ACHN (cell line): ENCODE data around the gene GABRR3.

Experiments
- DNase-seq: peaks from one replicate; pipeline ENCODE4 v3.0.0-alpha.2; 2015
- in situ Hi-C: cut with HindIII; loops from 2 replicates; pipeline ENCODE4 v1.10.0; 2017; ENCODE audit warnings: low sequenced_read_pairs, low pct_ligation_motif_present, low pct_unique_long_range_greater_than_20kb

Gene GABRR3

DNA sequence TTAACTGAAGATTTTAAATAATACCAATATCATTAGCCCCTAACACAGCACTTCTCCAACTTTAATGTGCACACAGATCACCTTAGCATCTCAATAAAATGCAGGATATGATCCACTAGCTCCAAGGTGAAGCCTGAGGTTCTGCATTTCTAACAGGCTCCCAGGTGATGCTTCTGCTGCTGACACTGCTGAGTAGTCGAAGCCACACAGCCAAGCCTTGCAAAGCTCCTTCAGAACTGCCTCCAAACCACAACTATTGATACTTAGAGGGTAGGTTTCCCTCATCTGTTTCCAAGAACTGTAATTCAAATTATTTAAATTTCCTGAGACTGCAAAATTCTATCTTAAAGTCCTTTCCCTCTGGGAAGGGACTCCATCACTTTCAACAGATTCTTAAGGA lies 66.7 kb downstream of the GABRR3 start:
- no peak for DNase-seq
- in situ Hi-C loops, result no loop called here

DNA sequence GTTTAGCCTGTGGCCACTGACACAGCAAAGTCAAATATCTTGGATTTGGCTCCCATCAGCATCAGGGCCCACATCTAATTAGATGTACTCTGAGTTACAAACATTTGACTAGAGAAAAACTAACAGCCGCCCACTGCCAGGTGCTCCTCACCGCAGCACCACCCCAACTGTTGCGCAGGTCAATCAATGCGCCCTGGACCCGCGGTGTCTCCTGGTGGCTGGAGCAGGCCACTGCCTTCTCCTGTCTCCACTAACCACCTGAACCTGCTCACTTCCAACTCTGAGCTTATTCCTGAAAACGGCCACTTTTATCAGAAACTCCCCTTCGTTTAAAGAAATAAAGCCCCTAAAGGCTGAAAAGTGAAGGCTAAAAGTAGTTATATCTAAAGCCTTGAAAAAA lies 67.1 kb downstream of the GABRR3 start:
- DNase-seq, result no peak
- in situ Hi-C loops, result no loop called here

- no peak for DNase-seq
- in situ Hi-C loops, result no loop called here
Measured at GRCh38 chr3:97960993-97961766, 73.9 kb downstream of the GABRR3 start.

DNA sequence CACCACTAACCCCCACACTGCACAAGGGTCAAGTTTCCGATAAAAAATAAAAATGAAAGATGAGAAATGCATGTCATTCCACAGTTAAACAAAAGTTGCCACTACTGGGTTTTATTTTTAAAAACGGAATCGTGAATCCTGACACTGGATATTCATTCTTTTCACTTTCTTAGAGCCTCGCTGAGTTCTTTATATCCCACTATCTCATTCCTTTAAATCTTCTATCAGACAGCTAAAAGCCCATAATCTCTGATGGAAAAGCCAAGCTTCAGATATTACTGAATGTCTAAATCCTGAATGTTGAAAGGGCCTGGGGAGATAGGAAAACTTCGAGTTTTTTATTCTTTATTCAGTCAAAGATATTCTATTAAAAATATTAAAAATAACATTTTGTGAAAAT lies 74.6 kb downstream of the GABRR3 start:
- no peak for DNase-seq
- in situ Hi-C loops, result no loop called here

GRCh38 chr3:97959872-97960271 lies 75.2 kb downstream of the GABRR3 start:
- no peak for DNase-seq
- in situ Hi-C loops, result no loop called here

- in situ Hi-C loops, result no loop called here
Measured at GRCh38 chr3:97958796-97959195, 76.3 kb downstream of the GABRR3 start.

DNA sequence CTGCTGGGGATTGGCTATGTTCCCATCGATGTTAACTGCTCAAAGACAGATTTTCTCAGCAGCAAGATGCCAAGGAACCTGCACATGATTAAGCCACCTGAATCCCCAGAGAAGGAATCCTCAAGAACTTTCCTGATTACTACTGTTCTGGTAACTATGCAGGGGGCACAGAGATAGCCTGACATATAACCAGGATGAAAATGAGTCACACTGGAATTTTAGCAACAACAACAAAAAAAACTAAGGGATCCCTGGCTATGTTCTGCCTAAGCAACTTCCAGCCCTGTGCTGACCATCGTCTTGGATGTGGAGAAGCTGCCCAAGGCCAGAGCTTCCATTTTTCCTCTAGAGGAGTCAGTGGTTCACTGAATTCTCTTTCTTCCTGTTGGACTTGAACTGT lies 76.7 kb downstream of the GABRR3 start:
- DNase-seq, result no peak
- in situ Hi-C loops, result no loop called here

More at GRCh38 chr3:97958796-97959195, 76.3 kb downstream of the GABRR3 start:
- DNase-seq, result no peak

- in situ Hi-C loops, result no loop called here
- DNase-seq, result no peak
Measured at GRCh38 chr3:97957617-97958311, 77.4 kb downstream of the GABRR3 start.

- in situ Hi-C loops, result no loop called here
- DNase-seq, result no peak
Measured at GRCh38 chr3:97956051-97956450, 79.1 kb downstream of the GABRR3 start.

GRCh38 chr3:97954228-97954827 lies 80.8 kb downstream of the GABRR3 start:
- in situ Hi-C loops, result no loop called here
- DNase-seq, result no peak

- in situ Hi-C loops, result no loop called here
- DNase-seq, result no peak
Measured at GRCh38 chr3:97952872-97953271, 82.2 kb downstream of the GABRR3 start.

DNA sequence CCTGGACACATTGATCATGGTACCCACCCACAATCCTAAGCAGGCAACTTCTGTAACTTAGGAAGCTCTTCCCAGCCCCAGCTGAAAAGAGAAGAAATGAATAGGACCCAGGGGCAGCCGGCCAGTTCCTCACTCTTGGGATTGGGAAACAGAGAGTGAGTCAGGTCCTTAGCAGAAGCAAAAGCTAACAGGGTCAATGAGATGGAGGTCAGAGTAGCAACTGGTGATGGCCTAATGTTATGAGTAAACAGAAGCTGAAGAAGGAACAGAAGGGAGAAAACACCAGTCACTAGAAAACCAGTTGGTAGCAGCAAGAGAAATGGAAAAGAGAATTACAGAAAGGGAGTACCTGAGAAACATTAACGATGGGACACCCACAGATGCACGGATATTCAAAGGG lies 82.8 kb downstream of the GABRR3 start:
- in situ Hi-C loops, result no loop called here
- no peak for DNase-seq

- no peak for DNase-seq
- in situ Hi-C loops, result no loop called here
Measured at GRCh38 chr3:97950360-97950759, 84.8 kb downstream of the GABRR3 start.

GRCh38 chr3:97949743-97950142 lies 85.4 kb downstream of the GABRR3 start:
- DNase-seq, result no peak
- in situ Hi-C loops, result no loop called here

DNA sequence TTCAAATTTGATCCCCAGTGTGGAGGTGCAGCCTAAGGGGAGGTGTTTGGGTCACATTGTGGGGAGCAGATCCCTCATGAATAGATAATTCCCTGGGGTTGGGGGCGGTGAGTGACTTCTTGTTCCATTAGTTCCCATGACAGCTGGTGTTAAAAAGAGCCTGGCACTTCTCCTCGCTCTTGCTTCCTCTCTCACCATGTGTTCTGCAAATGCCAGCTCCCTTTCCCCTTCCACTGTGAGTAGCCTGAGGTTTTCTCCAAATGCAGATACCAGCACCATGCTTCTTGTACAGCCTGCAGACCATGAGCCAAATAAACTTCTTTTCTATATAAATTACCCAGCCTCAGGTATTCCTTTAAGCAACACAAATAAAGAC lies 86.0 kb downstream of the GABRR3 start:
- no peak for DNase-seq
- in situ Hi-C loops, result no loop called here

GRCh38 chr3:97948351-97949109 lies 86.6 kb downstream of the GABRR3 start:
- no peak for DNase-seq
- in situ Hi-C loops, result no loop called here

GRCh38 chr3:97942801-97943546 lies 92.1 kb downstream of the GABRR3 start:
- in situ Hi-C loops, result no loop called here
- DNase-seq, result no peak

DNA sequence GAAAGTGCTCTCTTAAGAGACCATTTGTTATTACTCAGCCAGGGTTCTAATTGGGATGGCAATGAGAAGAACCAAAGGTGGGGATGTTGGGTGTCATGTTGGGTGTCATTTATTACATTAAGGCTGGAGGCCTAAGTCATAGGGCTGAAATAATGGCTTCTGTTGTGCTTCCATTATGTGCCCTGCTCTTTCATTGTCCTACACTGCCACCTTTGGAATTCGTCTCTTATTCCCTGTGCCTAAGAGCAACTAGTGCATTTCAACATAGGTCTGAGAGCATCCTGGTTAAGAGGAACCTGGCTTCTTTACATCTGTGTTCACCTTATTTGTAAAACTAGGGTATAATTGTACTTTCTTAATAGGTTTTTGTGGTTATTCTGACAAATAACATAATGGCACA lies 95.1 kb downstream of the GABRR3 start:
- in situ Hi-C loops, result no loop called here
- DNase-seq, result no peak

DNA sequence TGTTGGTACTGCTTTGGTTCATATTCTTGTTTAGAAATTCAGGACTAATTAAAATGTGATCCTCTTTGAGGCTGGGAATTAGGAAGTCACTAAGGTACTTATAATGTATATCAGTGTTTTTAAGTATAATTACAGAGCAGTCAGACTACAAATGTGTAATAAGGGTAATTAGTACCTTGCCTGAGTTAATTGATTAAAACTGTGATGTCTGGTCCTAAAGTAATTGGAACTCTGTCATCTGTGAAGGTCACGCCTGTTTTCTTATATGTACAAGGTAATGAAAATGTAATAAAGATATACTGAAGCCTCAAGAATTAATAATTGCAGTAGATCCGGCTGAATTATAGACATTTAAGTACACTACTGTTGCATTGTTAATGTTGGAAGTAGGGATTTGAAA lies 95.7 kb downstream of the GABRR3 start:
- no peak for DNase-seq
- in situ Hi-C loops, result no loop called here
